K562 (cell line): Measurements from ENCODE around the gene ARL13B. TPM values are rescaled to one million over a fixed set of nuclear protein-coding genes. Genes with fewer than 3 reads are reported as not detected.
A peak's percentile ranks its signal among the peaks of the same experiment; 100 is the strongest.

ENCODE experiments used
- BRD4 ChIP-seq: fragments of 200-600 bp; sonication (generic); IDR thresholded peaks from 2 replicates; pipeline ENCODE4 v1.6.1; 2017; ENCODE audit warnings: inconsistent platforms
- CHD7 ChIP-seq: fragments of 200-600 bp; sonication (generic); IDR thresholded peaks from one replicate; pipeline ENCODE4 v1.6.1; 2012; ENCODE audit warnings: mild to moderate bottlenecking, low read depth, low read length, inconsistent platforms
- CSDE1 ChIP-seq, 2 experiments: fragments of 450-650 bp; IDR thresholded peaks; 2 replicates each; pipeline ENCODE4 v1.6.1; 2016; ENCODE audit warnings: mild to moderate bottlenecking in 1 of 2
- CTBP1 ChIP-seq: fragments of 450-650 bp; IDR thresholded peaks from 2 replicates; pipeline ENCODE4 v1.6.1; 2016; ENCODE audit warnings: borderline replicate concordance
- FOXK1 ChIP-seq: sonication (generic); formaldehyde crosslinking; IDR thresholded peaks from 2 replicates; pipeline ENCODE4 v1.8.0; 2022; ENCODE audit warnings: missing genetic modification reagents, mild to moderate bottlenecking, borderline replicate concordance
- HEY1 ChIP-seq: fragments of 250-450 bp; sonication (Bioruptor Pico); IDR thresholded peaks from 2 replicates; pipeline ENCODE4 v1.5.0; 2020; ENCODE audit warnings: mild to moderate bottlenecking, moderate library complexity, borderline replicate concordance
- MAFG ChIP-seq: fragments of 450-650 bp; conservative IDR thresholded peaks from 2 replicates; pipeline ENCODE4 v1.6.1; 2016; ENCODE audit warnings: missing genetic modification characterization, missing compliant biosample characterization
- NFATC3 ChIP-seq: fragments of 450-650 bp; IDR thresholded peaks from 2 replicates; pipeline ENCODE4 v1.6.1; 2017; ENCODE audit warnings: mild to moderate bottlenecking
- PCBP2 ChIP-seq: fragments of 200-400 bp; formaldehyde crosslinking; IDR thresholded peaks from 2 replicates; pipeline ENCODE4 v1.6.1; 2018; ENCODE audit warnings: low read length, low read depth, mild to moderate bottlenecking, moderate library complexity; ENCODE audit not compliant: poor library complexity, severe bottlenecking
- SPI1 ChIP-seq: IDR thresholded peaks from 2 replicates; pipeline ENCODE4 v1.6.1; 2011; ENCODE audit warnings: low read depth, low read length, control low read depth, borderline replicate concordance
- TGIF2 ChIP-seq: sonication (generic); formaldehyde crosslinking; IDR thresholded peaks from 2 replicates; pipeline ENCODE4 v1.8.1; 2022; ENCODE audit warnings: mild to moderate bottlenecking, missing genetic modification reagents, moderate library complexity
- ZC3H11A ChIP-seq: IDR thresholded peaks from 2 replicates; pipeline ENCODE4 v1.6.1; 2012; ENCODE audit warnings: low read depth, low read length, improper control_type of control experiment
- ZNF197 ChIP-seq: fragments of 200-800 bp; sonication (Bioruptor generic); IDR thresholded peaks from 2 replicates; pipeline ENCODE4 v1.6.1; 2016; ENCODE audit warnings: low read depth, missing genetic modification characterization, missing compliant biosample characterization
- ZNF217 ChIP-seq: sonication (generic); formaldehyde crosslinking; IDR thresholded peaks from 2 replicates; pipeline ENCODE4 v1.8.0; 2022; ENCODE audit warnings: mild to moderate bottlenecking, missing genetic modification reagents
- ZSCAN32 ChIP-seq: fragments of 450-650 bp; formaldehyde crosslinking; IDR thresholded peaks from 2 replicates; pipeline ENCODE4 v1.4.0; 2020; ENCODE audit warnings: mild to moderate bottlenecking, moderate library complexity
- polyA plus RNA-seq, 8 experiments: library from polyadenylated mRNA; depleted of rRNA in 4 of 8; stranded (reverse) in 5 of 8; unstranded in 3 of 8; fragments of >200 nt; fragmentation: Nextera tagmentation in 2 of 8; fragmentation: Illumina TruSeq in 1 of 8; extraction: Ambion mirVana in 2 of 8; extraction: Trizol in 1 of 8; gene quantifications; 2 replicates each; pipeline versions ENCODE4 v1.2.1 to v1.2.3, GENCODE V29; 2011 to 2014; ENCODE audit warnings: inconsistent platforms in 1 of 8, missing spikeins in 1 of 8
- total RNA-seq, 7 experiments: library from RNA; depleted of rRNA in 6 of 7; stranded (reverse); fragments of >200 nt in 6 of 7; fragmentation: Illumina TruSeq in 2 of 7; extraction: Trizol in 2 of 7; gene quantifications; 2 replicates each; pipeline versions ENCODE4 v1.2.1 to v1.2.3, GENCODE V29; 2011 to 2021; ENCODE audit warnings: low replicate concordance in 1 of 7
- TF ChIP-seq, protein P1 (sequence below): fragments of 250-450 bp; sonication (Bioruptor Pico); IDR thresholded peaks from 2 replicates; pipeline ENCODE4 v1.8.0; 2022; ENCODE audit warnings: inconsistent platforms, mild to moderate bottlenecking, moderate library complexity, borderline replicate concordance

The ARL13B gene
- total and polyA plus RNA-seq, 9 of the 15 experiments (the other 6 are each of a cell fraction or from before 2014, with no cell fraction given): 4.1 to 16.9 (median 12.2) TPM

DNA sequence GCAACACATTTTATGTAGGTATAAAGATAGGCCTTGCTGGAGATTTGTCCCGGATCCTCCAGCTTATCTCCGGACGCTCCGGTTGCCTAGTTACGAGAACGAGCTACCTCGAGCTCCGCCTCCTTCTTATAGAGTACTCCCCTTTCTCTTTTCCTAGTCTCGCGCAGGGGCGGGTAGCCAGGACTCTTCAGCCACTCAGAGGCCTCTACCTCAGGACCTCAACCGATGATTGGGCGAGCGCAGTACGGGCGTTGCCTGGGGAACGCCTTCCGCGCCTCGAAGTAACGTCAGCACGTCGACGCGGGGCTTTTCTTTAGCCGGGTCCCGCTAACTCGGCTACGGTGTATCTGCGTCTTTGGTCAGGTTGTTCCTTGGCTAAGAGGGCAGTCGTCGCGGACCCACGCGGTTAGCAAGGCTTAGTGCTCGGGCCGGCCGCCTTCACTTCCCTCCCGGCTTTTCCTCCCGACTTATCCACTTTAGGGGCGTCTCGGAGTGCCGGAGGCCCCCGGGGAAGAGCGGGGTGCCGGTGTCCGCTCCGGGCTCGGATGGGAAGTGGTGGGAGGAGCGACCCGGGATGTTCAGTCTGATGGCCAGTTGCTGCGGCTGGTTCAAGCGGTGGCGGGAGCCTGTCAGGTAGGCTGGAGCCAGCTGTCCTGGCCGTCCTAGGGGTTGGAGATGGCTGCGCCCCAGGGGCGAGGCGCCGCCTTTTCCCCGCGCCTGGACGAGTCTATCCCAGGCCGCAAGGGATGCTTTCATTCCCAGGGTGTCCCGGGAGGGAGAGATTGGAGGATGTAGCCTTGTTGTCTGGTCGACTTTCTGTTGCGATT is at the start of gene ARL13B (continued):
- TF ChIP-seq CHD7: no peak
- TF ChIP-seq PCBP2: no peak
- no peak for TF ChIP-seq HEY1 (CRISPR knock-in tag)
- TF ChIP-seq ZNF197: no peak
- peak; percentile 66; the same call in 1 of the 2 replicates for TF ChIP-seq CTBP1
- TF ChIP-seq, protein P1, sequence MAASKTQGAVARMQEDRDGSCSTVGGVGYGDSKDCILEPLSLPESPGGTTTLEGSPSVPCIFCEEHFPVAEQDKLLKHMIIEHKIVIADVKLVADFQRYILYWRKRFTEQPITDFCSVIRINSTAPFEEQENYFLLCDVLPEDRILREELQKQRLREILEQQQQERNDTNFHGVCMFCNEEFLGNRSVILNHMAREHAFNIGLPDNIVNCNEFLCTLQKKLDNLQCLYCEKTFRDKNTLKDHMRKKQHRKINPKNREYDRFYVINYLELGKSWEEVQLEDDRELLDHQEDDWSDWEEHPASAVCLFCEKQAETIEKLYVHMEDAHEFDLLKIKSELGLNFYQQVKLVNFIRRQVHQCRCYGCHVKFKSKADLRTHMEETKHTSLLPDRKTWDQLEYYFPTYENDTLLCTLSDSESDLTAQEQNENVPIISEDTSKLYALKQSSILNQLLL (CRISPR knock-in tag): no peak
- no peak for TF ChIP-seq TGIF2 (CRISPR knock-in tag)
- no peak for TF ChIP-seq BRD4
- no peak for TF ChIP-seq MAFG (tag)
- no peak for TF ChIP-seq ZC3H11A
- TF ChIP-seq CSDE1 (IDR thresholded peaks at IDR 0.05): peak in 1 of 2 experiments; percentile 78; a peak in 2 of 4 replicates
- TF ChIP-seq NFATC3: no peak
- TF ChIP-seq ZSCAN32 (CRISPR knock-in tag): no peak
- no peak for TF ChIP-seq ZNF217
- no peak for TF ChIP-seq FOXK1 (CRISPR knock-in tag)
- no peak for TF ChIP-seq SPI1
